ENCODE data around the gene REX1BD. TPM values are rescaled to one million over a fixed set of nuclear protein-coding genes. Genes with fewer than 3 reads are reported as not detected.

REX1BD gene
- total RNA-seq, 2 experiments from 2014 or later, result 73.0 to 85.2 TPM

DNA sequence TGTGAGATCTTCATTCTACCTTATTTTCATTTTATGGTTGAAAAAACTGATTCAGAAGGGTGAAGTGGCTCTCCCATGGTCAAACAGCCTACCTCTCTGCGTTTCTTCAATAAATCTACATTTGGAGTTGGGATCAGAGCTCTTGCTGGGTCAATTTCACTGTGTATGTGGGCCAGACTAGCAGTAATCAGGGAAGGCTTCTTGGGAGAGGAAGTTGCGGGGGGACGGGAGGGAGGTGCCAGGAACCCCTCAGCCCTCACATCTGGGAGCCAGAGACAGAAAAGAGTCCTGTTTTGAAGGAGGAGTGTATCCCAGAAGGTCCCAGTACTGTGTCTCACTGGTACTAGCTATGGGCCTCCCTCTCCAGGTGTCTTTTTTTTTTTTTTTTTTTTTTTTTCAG is 30.0 kb upstream of the REX1BD start:
- peaks cover 27% of the 10 kb centered on the region for H3K4me1 Mint-ChIP-seq
- ChIA-PET POLR2A (interaction anchor here (0.6 to 1.0 kb wide), 2 partner anchors 13 to 48 kb away, joined by 3 read pairs; partner anchors contain the start of gene UBA52), CTCF (interaction anchor here (0.6 to 2.1 kb wide), 6 partner anchors 13 to 137 kb away, joined by 3 to 16 read pairs (median 4); no protein-coding TSS in a partner anchor)
- H3K36me3 Mint-ChIP-seq (ENCODE audit: low read depth), result peaks cover 12% of the 10 kb centered on the region
- peak overlapping the region; percentile 83 for H3K4me3 Mint-ChIP-seq
- DNase-seq, result no peak
- H3K9me3 Mint-ChIP-seq, result no peaks in the 10 kb centered on the region
- peak overlapping the region; percentile 97 for H3K27ac Mint-ChIP-seq
- H3K27me3 Mint-ChIP-seq, result no peaks in the 10 kb centered on the region

DNA sequence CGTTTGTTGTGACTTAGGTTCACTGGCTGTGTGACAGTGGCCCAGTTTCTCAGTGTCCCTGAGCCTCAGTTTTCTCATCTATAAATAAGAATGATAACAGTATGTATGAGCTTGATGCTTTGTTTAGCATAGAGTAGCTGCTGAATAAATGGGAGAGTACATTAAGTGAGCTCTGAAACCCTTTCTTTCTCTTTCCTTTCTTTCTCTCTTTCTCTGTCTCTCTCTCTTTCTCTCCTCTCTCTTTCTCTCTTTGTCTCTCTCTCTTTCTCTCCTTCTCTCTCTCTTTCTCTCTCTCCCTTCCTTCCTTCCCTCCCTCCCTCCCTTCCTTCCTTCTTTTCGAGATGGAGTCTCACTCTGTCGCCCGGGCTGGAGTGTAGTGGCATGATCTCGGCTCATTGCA is 28.9 kb upstream of the REX1BD start:
- peak overlapping the region; percentile 97 for H3K27ac Mint-ChIP-seq
- peak overlapping the region; percentile 83 for H3K4me3 Mint-ChIP-seq
- H3K4me1 Mint-ChIP-seq, result peaks cover 27% of the 10 kb centered on the region
- DNase-seq, result no peak
- ChIA-PET POLR2A (no interaction called here), CTCF (interaction anchor here (0.7 kb wide), 1 partner anchor 48 kb away, joined by 3 read pairs; no protein-coding TSS in a partner anchor)
- no peaks in the 10 kb centered on the region for H3K27me3 Mint-ChIP-seq
- peaks cover 14% of the 10 kb centered on the region for H3K36me3 Mint-ChIP-seq (ENCODE audit: low read depth)
- no peaks in the 10 kb centered on the region for H3K9me3 Mint-ChIP-seq

DNA sequence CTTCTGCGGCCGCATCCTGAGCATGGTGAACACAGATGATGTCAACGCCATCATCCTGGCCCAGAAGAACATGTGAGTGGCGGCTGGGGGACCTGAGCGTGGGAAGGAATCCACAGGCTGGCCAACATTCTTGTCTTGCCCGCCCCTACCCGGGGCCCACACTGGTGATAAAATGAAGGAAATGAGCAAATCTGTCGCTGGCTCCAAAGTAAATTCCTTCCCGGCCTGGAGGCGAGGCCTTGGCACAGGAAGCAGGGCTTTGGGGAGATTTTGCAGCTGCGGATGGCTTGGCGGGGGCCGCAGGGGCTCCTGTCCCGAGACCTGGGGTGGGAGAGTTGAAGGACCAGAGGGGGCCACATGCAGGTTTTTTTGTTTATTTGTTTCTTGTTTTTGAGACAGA is 26.5 kb upstream of the REX1BD start:
- no peaks in the 10 kb centered on the region for H3K27me3 Mint-ChIP-seq
- peaks cover 25% of the 10 kb centered on the region for H3K4me1 Mint-ChIP-seq
- no peak overlapping the region for H3K4me3 Mint-ChIP-seq
- ChIA-PET CTCF (interaction anchor here (2.8 kb wide), 1 partner anchor 27 kb away, joined by 13 read pairs; the partner anchor contains the start of gene REX1BD), POLR2A (no interaction called here)
- H3K36me3 Mint-ChIP-seq (ENCODE audit: low read depth), result peaks cover 23% of the 10 kb centered on the region
- H3K9me3 Mint-ChIP-seq, result no peaks in the 10 kb centered on the region
- H3K27ac Mint-ChIP-seq, result no peak overlapping the region
- DNase-seq, result no peak

DNA sequence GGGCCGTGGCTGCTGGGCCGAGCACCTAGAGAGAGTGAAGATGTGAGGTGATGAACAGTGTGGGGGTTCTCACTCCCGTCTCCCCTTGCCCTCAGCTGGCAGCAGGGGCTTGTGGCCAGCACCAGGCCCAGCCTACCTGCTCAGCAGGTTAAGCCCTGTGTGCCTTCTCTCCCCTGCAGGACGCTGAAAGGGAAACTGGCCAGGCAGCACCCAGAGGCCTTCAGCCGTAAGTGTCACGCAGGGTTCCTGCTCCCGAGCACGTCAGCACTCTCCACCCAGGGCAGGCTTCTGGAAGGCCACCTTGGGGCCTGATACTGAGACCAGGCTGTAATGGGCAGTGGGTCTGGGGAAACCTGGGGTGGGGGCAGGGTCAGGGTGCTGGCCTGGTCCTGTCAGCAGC is 21.6 kb upstream of the REX1BD start:
- Mint-ChIP-seq H3K27ac (no peak overlapping the region), H3K27me3 (no peaks in the 10 kb centered on the region), H3K4me1 (peaks cover 4% of the 10 kb centered on the region), H3K9me3 (no peaks in the 10 kb centered on the region), H3K36me3 (ENCODE audit: low read depth) (peaks cover 42% of the 10 kb centered on the region), H3K4me3 (no peak overlapping the region)
- DNase-seq, result no peak
- ChIA-PET POLR2A (no interaction called here), CTCF (interaction anchor here (0.9 to 1.1 kb wide), 2 partner anchors 9 to 46 kb away, joined by 3 read pairs; no protein-coding TSS in a partner anchor)

DNA sequence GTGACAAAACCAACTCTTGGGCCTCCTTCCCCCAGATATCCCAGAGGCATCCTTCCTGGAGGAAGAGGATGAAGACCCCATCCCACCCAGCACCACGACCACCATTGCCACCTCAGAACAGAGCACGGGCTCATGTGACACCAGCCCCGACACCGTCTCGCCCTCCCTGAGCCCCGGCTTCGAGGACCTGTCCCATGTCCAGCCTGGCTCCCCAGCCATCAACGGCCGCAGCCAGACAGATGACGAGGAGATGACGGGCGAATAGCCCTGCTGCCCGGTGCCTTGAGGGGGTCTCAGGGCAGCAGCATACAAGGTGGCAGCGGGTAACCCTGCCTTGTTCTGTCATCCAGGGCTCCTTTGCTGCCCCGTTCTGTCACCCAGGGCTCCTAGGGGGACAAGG is 20.2 kb upstream of the REX1BD start:
- no peak overlapping the region for H3K27ac Mint-ChIP-seq
- CTCF ChIA-PET, result no interaction called here
- no peak for DNase-seq
- no peak overlapping the region for H3K4me3 Mint-ChIP-seq
- POLR2A ChIA-PET, result no interaction called here
- no peaks in the 10 kb centered on the region for H3K9me3 Mint-ChIP-seq
- H3K27me3 Mint-ChIP-seq, result no peaks in the 10 kb centered on the region
- peaks cover 49% of the 10 kb centered on the region for H3K36me3 Mint-ChIP-seq (ENCODE audit: low read depth)
- peaks cover 16% of the 10 kb centered on the region for H3K4me1 Mint-ChIP-seq

DNA sequence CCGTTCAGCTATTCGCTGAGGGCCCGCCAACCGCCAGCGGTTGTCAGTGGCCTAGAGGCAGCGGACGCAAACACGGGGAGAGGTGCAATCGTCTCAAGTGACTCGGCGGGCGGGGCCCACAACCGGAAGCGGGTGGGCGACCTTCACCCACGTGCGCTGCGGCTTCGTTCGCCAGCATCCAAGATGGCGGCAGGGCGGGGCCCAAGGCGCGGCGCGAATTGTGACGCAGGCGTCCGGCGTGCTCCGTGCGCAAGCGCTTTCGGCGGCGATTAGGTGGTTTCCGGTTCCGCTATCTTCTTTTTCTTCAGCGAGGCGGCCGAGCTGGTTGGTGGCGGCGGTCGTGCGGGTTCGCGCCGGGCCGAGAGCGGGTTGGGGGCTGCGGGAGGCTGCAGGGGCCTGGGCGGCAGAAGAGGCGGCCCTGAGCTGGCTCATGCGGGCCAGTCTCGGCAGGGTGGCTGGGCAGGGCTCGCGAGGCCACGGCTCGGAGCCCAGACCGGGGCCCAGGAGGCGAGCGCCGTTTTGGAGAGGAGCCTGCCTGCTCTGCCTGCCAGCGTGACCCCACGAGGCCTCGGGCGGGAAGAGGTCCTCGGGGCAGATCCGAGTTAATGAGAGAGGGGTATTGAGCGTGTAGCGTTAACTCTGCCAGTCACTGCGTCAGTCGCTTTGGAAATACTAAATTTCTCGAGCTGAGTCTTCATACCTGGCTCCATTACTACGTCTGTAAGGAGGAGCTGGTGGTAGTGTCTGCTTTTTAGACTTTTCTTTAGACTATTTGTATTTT is 16.8 kb upstream of the REX1BD start, which contains the start of gene UBA52:
TSS of gene UBA52 (plus strand) at position 294 of the 781 bp plus-strand sequence. CDS start 1,444 bp downstream, outside the sequence.
- Mint-ChIP-seq H3K27ac (peak within 1 kb of the TSS; percentile 95), H3K36me3 (ENCODE audit: low read depth) (peaks cover 56% of the 10 kb centered on the region), H3K9me3 (no peaks in the 10 kb centered on the region), H3K4me1 (peaks cover 28% of the 10 kb centered on the region), H3K4me3 (peak within 1 kb of the TSS; percentile 92), H3K27me3 (no peaks in the 10 kb centered on the region)
- POLR2A ChIA-PET, result interaction anchor here (0.5 to 2.2 kb wide), 5 partner anchors 13 to 76 kb away, joined by 3 to 14 read pairs (median 4); partner anchors contain the start of gene REX1BD
- CTCF ChIA-PET, result interaction anchor here (0.9 to 3.7 kb wide), 11 partner anchors 9 to 294 kb away, joined by 3 to 41 read pairs (median 3); partner anchors contain the start of genes FKBP8 and REX1BD
- DNase-seq, result peak; percentile 98

DNA sequence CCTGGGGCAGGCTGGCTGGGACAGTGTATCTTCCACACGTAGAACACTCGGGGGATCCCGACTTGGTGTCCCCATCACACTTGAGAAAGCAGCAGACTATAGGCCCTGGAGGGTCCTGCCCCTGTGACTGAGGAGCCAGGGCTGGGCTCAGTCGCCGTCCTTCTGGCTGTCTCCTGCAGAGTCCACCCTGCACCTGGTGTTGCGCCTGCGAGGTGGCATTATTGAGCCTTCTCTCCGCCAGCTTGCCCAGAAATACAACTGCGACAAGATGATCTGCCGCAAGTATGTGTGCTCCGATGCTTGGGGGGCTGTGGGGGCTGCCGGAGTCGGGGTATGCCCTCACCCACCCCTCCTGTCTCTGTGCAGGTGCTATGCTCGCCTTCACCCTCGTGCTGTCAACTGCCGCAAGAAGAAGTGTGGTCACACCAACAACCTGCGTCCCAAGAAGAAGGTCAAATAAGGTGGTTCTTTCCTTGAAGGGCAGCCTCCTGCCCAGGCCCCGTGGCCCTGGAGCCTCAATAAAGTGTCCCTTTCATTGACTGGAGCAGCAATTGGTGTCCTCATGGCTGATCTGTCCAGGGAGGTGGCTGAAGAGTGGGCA is 13.8 kb upstream of the REX1BD start:
- H3K27me3 Mint-ChIP-seq, result no peaks in the 10 kb centered on the region
- ChIA-PET CTCF (no interaction called here), POLR2A (no interaction called here)
- no peak for DNase-seq
- no peak overlapping the region for H3K4me3 Mint-ChIP-seq
- no peaks in the 10 kb centered on the region for H3K9me3 Mint-ChIP-seq
- peaks cover 30% of the 10 kb centered on the region for H3K4me1 Mint-ChIP-seq
- H3K36me3 Mint-ChIP-seq (ENCODE audit: low read depth), result peaks cover 40% of the 10 kb centered on the region
- H3K27ac Mint-ChIP-seq, result no peak overlapping the region

DNA sequence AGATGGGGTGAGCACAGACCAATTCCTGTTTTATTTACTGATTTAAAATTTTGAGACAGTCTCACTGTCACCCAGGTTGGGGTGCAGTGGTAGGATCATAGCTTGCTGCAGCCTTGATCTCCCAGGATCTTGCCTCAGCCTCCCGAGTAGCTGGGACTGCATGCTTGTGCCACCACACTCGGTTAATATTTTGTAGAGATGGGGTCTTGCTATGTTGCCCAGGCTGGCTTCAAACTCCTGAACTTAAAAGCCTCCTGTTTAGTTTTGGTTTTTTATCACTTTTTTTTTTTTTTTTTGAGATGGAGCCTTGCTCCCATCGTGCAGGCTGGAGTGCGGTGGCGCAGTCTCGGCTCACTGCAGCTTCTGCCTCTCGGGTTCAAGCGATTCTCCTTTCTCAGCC is 12.2 kb upstream of the REX1BD start:
- H3K36me3 Mint-ChIP-seq (ENCODE audit: low read depth), result peaks cover 37% of the 10 kb centered on the region
- CTCF ChIA-PET, result interaction anchor here (0.5 to 1.2 kb wide), 2 partner anchors 9 to 115 kb away, joined by 3 read pairs; no protein-coding TSS in a partner anchor
- no peak overlapping the region for H3K27ac Mint-ChIP-seq
- POLR2A ChIA-PET, result interaction anchor here (0.7 to 1.0 kb wide), 2 partner anchors 19 to 56 kb away, joined by 3 read pairs; partner anchors contain the start of gene KXD1
- H3K4me3 Mint-ChIP-seq, result no peak overlapping the region
- no peak for DNase-seq
- H3K27me3 Mint-ChIP-seq, result no peaks in the 10 kb centered on the region
- H3K4me1 Mint-ChIP-seq, result peaks cover 28% of the 10 kb centered on the region
- no peaks in the 10 kb centered on the region for H3K9me3 Mint-ChIP-seq

DNA sequence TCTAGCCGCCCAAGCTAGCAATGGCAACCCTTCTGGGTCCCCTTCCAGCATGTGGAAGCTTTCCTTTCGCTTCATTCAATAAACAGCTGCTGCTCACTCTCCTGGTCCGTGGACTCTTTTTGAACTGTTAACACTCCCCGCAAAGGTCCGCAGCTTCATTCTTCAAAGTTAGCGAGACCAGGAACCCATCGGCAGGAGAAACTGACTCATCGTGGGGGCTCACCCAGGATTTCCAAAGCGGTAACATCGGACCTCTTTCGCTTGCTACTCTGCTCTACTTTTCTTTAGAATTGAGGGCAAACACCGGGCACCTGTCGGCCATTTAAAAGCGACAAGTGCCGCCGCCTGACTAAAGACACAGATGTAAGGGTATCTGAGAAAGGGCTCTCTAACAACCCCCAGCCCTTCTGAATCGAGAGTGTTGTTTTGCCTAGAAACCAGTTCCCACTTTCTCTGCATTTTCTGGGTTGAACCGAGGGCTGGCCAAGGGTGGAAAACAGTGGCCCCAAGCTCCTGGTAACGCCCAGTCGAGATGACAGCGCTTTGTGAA is 11.2 kb upstream of the REX1BD start:
- Mint-ChIP-seq H3K9me3 (no peaks in the 10 kb centered on the region), H3K4me1 (peaks cover 24% of the 10 kb centered on the region), H3K27me3 (no peaks in the 10 kb centered on the region), H3K27ac (no peak overlapping the region), H3K4me3 (no peak overlapping the region), H3K36me3 (ENCODE audit: low read depth) (peaks cover 33% of the 10 kb centered on the region)
- no peak for DNase-seq
- ChIA-PET CTCF (interaction anchor here (0.6 to 2.2 kb wide), 3 partner anchors 12 to 117 kb away, joined by 3 to 11 read pairs (median 3); partner anchors contain the start of gene REX1BD), POLR2A (no interaction called here)

DNA sequence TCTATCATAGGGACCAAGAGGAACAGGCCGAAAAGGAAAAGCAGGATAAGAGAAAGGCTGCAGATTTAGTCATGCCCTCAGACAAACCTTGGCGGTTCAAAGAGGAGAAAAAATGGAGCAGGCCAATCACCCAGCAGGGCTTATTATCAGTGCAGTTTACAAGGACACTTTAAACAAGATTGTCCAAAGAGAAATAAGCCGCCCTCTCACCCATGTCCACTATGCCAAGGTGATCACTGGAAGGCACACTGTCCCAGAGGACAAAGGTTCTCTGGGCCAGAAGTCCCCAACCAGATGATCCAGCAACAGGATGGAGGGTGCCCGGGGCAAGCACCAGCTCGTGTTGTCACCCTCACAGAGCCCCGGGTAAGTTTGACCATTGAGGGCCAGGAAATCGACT is 8.3 kb upstream of the REX1BD start:
- H3K36me3 Mint-ChIP-seq (ENCODE audit: low read depth), result peaks cover 10% of the 10 kb centered on the region
- no peak for DNase-seq
- no peak overlapping the region for H3K27ac Mint-ChIP-seq
- no peaks in the 10 kb centered on the region for H3K27me3 Mint-ChIP-seq
- H3K4me1 Mint-ChIP-seq, result peaks cover 6% of the 10 kb centered on the region
- H3K9me3 Mint-ChIP-seq, result no peaks in the 10 kb centered on the region
- no peak overlapping the region for H3K4me3 Mint-ChIP-seq
- ChIA-PET CTCF (interaction anchor here (1.0 to 2.6 kb wide), 3 partner anchors 9 to 32 kb away, joined by 4 to 10 read pairs (median 8); partner anchors contain the start of genes TMEM59L and UBA52), POLR2A (no interaction called here)

DNA sequence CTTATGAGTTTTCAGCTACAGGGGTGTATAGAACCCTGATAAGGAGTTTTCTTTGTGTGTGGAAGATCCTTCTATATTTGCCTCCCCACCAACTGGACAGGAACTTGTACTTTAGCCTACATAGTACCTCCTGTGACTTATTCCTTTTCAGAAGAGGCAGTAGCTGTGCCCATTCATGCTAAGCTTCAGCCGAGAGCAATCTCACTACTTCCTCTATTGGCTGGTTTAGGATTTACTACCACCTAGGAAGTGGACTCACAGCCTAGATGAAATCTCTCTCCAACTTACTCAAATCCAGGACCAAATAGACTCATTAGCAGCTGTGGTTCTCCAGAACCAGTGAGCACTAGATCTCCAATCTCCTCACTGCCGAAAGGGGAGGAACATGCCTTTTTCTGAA is 2.3 kb upstream of the REX1BD start:
- ChIA-PET POLR2A (no interaction called here), CTCF (interaction anchor here (1.3 to 2.0 kb wide), 3 partner anchors 7 to 146 kb away, joined by 3 to 9 read pairs (median 4); partner anchors contain the start of gene KXD1)
- H3K36me3 Mint-ChIP-seq (ENCODE audit: low read depth), result peaks cover 11% of the 10 kb centered on the region
- H3K27me3 Mint-ChIP-seq, result no peaks in the 10 kb centered on the region
- H3K4me3 Mint-ChIP-seq, result no peak overlapping the region
- no peak for DNase-seq
- H3K9me3 Mint-ChIP-seq, result no peaks in the 10 kb centered on the region
- H3K4me1 Mint-ChIP-seq, result peaks cover 43% of the 10 kb centered on the region
- peak overlapping the region; percentile 68 for H3K27ac Mint-ChIP-seq

DNA sequence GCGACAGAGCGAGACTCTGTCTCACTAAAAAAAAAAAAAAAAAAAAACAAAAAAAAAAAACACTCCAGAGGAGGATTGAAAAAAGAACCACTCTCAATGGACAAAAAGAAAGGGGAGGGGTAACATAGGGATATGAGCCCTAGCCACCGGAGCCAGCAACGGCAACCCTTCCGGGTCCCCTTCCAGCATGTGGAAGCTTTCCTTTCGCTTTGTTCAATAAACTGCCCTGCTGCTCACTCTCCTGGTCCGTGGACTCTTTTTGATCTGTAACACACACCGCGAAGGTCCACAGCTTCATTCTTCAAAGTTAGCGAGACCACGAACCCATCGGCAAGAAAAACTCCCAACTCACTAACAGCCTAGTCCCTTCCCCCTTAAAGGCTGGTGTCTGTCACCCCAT is 1.0 kb upstream of the REX1BD start:
- peak overlapping the region; percentile 84 for H3K4me3 Mint-ChIP-seq
- peak overlapping the region; percentile 95 for H3K27ac Mint-ChIP-seq
- H3K9me3 Mint-ChIP-seq, result no peaks in the 10 kb centered on the region
- peaks cover 43% of the 10 kb centered on the region for H3K4me1 Mint-ChIP-seq
- CTCF ChIA-PET, result interaction anchor here (0.6 to 3.8 kb wide), 15 partner anchors 9 to 345 kb away, joined by 3 to 41 read pairs (median 4); partner anchors contain the start of genes CRLF1 and UBA52
- POLR2A ChIA-PET, result interaction anchor here (2.2 kb wide), 1 partner anchor 16 kb away, joined by 14 read pairs; the partner anchor contains the start of gene UBA52
- H3K36me3 Mint-ChIP-seq (ENCODE audit: low read depth), result peaks cover 16% of the 10 kb centered on the region
- no peak for DNase-seq
- H3K27me3 Mint-ChIP-seq, result no peaks in the 10 kb centered on the region
